Colon (tissue), 2 donors: ENCODE results near the gene POLR1H.

ENCODE experiments used
- FAIRE-seq: peaks from 2 replicates; lab custom pipeline; 2012; peaks lifted over from hg19 to GRCh38; lab: Jason Lieb, UNC
- donor health status: control.
- donor health status: control.

POLR1H gene

DNA sequence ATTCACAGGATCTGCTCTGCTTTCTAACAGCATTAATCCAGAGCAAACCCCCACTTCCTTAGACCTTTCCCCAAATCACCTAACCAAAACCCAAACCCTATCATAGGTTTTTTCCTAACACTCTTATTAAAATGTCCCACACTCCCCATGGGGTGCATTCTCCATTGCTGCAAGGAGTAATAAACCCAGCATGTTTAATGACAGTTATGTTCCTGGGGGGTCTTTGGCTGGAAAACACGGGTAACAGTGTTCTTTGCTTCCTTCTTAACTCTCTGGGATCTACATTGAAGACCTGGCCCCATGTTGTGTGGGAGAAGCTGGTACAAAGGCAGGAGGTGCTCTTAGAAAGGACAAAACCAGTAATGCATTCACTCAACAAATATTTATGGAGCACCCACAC lies 35.8 kb downstream of the POLR1H start:
- no peak for FAIRE-seq

GRCh38 chr6:30097902-30098768 lies 37.1 kb downstream of the POLR1H start:
- no peak for FAIRE-seq

GRCh38 chr6:30100154-30100553 lies 39.1 kb downstream of the POLR1H start:
- no peak for FAIRE-seq

DNA sequence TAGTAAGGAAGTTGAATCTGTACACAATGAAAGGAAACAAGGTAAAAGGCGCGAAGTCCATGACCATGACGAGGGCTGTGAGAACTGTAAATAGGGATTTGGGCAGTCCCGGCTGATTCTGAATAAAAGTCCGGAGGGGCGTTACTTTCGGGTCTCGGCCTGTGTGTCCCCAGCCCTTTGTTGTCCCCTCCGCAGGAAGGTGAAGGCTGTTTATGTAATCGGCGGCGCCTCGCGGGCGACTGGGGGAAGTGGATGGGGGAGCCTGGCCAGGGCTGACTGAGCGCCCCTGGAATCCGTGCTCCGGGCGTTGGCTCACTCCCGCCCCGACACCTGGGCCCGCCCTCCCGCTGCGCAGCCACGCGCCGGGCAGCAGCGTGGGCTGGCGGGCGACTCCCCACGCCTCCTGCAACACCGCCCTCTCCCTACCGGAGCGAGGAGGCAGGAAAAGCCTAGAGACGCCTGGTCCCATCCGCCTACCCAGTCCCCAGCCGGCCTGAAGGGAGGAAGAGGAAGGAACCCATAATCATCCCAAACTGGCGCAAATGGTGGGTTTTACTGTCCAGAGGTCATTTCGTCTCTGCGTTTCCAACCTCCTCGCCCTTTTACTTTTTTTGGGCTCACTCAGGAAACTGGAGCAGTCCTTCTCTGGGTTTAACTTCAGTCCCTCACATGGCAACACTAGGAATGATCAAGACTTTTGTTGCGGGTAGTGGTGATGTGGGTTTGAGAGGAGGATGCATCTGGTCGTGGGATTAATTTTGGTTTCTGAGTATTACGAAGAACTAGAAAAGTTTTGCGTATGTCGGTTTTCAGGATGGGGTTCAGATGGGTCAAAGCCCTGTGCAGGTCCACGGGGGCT lies 39.7 kb downstream of the POLR1H start:
- FAIRE-seq: no peak

- FAIRE-seq: no peak
Measured at GRCh38 chr6:30101444-30102413, 40.7 kb downstream of the POLR1H start.

GRCh38 chr6:30102414-30102969 lies 41.4 kb downstream of the POLR1H start:
- FAIRE-seq: no peak

DNA sequence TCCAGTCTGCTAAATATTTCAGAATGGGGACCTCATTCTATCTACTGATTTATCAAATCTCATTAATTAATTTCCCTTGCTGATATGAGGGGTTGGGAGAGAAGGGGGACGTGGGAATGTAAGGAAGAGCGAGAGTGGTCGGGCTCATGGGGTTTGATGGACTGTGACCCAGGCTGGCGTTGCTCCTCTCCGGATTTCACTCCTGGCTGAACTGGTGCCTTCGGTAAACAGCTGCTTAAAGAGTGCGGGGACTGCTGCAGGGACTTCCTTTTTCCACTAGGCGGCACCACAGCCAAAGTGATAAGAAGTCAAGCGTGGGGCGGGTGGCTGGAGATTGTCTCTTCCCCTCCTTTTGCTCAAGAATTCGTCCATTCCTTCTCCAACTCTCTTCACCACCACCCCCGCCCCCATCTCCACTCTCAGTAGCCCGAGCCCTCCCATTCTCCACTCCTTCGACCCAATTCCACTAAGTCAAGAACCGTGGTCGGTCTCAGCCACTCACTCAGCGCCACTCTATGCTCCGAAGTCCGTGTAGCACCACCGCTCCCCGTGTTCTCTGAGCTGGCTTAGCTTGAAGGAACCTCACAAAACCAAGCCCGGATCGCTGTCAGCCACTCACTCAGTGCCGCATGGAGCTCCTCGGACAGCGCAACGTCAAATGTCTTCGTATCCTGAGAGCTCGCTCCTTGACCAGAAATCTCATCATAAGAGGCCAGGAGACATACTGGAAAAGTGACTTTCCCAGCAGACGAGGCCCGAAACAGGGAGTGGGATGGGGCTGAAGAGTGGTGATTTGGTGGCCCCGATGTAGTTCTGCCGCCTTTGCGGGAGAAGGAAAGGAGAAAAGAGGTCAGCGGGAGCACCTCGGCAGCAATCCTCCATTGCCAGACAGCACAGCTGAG lies 42.2 kb downstream of the POLR1H start:
- no peak for FAIRE-seq

GRCh38 chr6:30103872-30104179 lies 42.8 kb downstream of the POLR1H start:
- no peak for FAIRE-seq

GRCh38 chr6:30104661-30105060 lies 43.6 kb downstream of the POLR1H start:
- FAIRE-seq: no peak

DNA sequence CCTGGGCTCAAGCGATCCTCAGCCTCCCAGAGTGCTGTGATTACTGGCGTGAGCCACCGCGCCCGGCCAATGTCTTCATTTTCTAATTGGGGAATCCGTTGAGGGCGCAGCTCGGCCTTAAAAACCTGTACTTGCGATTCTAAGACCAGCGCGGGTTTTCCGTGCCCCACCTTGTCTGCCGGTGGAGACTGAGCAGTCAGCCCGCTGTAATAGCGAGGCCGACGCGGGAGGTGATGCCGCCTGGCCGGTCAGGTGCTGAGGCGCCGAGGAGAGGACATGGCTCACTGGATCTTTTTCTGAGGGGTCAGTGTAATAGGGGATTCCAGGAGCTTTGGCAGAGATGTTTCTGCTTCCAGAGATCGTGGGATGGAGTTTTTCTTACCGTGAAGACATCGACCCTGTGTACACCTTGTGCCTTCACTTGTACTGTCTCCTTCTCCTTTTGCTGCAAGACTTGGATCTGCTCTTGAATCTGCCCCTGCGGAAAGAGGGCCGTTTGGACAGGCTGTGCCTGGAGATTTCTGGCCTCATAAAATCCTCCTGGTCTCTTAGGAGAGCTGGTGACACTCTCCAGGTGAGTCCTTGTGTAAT lies 50.3 kb downstream of the POLR1H start:
- no peak for FAIRE-seq

DNA sequence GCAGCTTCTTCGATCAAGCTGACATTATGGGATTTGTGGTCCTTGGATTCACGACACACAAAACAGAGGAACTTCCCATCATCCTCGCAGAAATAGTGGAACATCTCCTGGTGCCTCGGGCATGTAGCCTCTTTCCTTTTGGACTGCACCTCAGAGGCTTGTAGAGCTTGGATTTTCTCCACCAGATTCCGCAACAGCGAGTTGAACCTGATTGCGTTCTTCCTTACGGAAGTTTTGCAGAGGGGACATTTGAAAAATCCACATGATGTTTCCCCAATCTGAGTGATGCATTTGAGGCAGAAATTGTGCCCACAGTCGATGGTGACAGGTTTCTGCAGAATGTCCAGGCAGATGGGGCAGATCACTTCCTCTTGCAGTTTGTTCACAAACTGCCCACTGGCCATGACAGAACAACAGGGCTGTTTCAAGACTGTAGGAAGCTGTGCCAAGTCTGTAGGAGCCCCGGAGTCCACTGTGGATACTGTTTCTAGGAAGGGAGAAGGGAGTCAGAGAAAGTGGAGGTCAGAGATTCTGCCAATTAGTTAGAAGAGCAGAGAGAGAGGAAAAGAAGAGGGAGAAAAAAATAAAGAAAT lies 51.4 kb downstream of the POLR1H start:
- no peak for FAIRE-seq

DNA sequence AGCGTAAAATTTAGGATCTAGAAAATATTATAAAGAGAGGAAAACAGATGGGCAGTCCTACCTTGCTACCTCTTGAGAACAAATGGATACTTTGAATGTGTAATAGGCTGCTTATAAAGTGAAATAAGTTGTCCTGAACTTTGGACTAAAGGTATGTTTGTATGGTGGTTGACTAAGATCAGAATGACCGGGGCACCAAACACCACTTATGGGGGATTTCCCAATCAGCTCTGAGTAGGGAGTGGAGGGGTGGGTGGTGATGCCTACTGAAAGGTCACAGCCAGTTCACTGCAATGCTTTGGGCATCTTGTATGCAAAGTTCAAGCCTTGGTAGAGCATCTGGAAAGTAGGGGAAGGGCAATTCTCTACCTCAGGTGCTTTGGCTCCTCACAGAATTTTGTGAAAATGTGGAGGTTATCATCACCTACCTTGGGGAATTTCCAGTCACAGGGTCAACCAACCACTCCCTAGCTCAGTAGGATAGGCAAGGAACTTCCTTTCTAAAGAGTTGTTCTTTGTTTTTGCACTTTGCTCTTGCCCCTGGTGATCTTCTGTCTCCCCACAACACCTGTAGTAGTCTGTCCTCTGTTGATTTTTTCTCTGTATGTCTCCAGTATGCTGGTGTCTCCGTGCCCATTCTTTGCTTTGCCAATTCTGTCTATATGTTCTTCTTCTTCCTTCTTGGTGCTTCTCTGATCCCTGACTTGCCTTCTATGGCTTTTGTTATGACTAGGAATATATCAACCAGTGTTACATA lies 52.1 kb downstream of the POLR1H start, which contains the start of gene TRIM31:
Gene TRIM31, minus strand, starts transcription at position 88 of the 757 bp plus-strand sequence. CDS start 285 bp downstream, outside the sequence.
- no peak for FAIRE-seq

DNA sequence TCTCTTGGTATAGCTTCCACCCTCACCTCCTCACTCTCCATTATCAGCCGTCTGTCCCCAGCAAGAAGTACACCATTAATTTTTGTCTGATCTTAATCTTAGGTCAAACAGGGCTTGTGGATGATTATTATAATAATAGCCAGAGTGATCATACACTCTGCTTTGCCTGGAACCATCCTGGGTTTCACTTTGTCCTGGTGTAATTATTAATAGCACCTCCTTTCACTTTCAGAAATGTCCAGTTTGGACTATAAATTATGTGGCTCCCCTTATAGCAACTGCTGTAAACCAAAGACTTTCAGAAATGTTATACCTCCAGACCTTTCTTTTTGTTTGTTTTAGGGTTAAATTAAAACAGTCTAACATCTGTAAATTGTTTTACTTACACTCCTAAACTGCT lies 52.8 kb downstream of the POLR1H start:
- FAIRE-seq: no peak
